GM12891 (cell line): ENCODE results near the gene PLGRKT.
"Not testable (repeated sequence)": the region's sequence is repeated elsewhere in the genome, so short reads cannot be mapped to it uniquely, and the experiment has no call there.

Experiments used
- DNase-seq: peaks from one replicate; pipeline ENCODE4 v3.0.0; 2011; ENCODE audit warnings: low spot score; ENCODE audit not compliant: insufficient read length
- FAIRE-seq: peaks from 2 replicates; lab custom pipeline; 2011; peaks lifted over from hg19 to GRCh38; lab: Jason Lieb, UNC
- PAX5 ChIP-seq: IDR thresholded peaks from 2 replicates; pipeline ENCODE4 v1.6.1; 2011; ENCODE audit warnings: low read length, moderate library complexity, mild to moderate bottlenecking; ENCODE audit not compliant: insufficient read depth, severe bottlenecking
- POLR2A ChIP-seq: IDR thresholded peaks from 2 replicates; pipeline ENCODE4 v1.6.1; 2011; ENCODE audit warnings: low read depth, low read length, control low read depth
- POLR2AphosphoS5 ChIP-seq: IDR thresholded peaks from 2 replicates; pipeline ENCODE4 v1.6.1; 2011; ENCODE audit warnings: low read depth, low read length, control low read depth
- POU2F2 ChIP-seq: IDR thresholded peaks from 2 replicates; pipeline ENCODE4 v1.6.1; 2011; ENCODE audit warnings: low read depth, mild to moderate bottlenecking, control low read depth, low read length, moderate library complexity
- SPI1 ChIP-seq: IDR thresholded peaks from 2 replicates; pipeline ENCODE4 v1.6.1; 2011; ENCODE audit warnings: low read depth, low read length, control low read depth
- TAF1 ChIP-seq: IDR thresholded peaks from 2 replicates; pipeline ENCODE4 v1.6.1; 2011; ENCODE audit warnings: low read depth, low read length, control low read depth

PLGRKT gene

DNA sequence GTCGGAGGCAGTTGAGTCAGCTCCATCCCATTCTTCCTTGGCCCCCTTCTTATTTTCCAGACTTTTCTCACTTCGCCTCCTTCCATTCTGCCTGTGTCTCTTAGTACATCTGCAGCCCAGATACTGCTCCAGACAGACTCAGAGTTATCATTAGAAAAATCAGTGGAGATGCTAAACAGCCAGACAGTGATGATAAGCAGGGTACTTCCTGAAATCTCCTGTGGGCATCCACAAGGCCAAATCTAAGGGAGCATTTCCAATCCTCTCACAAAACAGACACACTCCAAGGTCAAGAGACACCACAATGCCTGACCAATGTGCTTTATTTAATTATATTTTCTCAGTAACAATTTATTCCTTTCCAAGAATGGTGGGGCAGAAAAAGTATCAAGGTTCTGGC is 83.5 kb downstream of the PLGRKT start:
- TF ChIP-seq POLR2A (no peak), PAX5 (no peak), POU2F2 (no peak), TAF1 (no peak), POLR2AphosphoS5 (no peak), SPI1 (no peak)
- DNase-seq (no peak), FAIRE-seq (no peak)

DNA sequence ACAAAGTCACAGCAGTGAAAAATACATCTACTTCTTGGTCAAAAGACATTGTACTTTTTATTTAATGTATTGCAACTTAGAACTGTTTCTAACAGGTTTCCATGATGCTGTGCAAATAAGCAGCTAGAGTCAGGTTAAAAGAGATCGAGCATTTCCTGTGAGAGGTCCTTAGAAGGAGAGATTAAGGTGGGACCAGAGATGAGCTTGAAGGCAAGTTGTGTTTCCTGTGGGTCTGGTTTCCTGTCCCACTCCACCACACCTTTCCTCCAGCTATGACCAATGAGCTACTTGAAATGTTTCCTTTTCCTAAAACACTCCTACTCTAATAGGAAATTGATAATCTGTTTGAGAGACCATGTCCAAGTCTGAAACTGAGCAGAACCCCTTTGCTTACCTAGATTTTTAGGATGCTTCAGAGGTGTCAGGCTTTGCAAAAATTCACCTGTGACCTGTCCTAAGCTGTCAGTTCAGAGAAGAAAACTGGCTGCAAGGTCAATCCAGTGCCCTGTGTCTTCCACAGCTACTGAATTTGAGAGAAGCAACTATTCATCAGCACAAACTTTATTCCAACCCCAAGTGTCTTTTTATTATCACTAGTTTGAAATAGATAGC is 85.0 kb downstream of the PLGRKT start:
- DNase-seq = no peak
- no peak for FAIRE-seq
- TF ChIP-seq POLR2AphosphoS5 (no peak), POU2F2 (no peak), SPI1 (no peak), POLR2A (no peak), TAF1 (no peak), PAX5 (no peak)

DNA sequence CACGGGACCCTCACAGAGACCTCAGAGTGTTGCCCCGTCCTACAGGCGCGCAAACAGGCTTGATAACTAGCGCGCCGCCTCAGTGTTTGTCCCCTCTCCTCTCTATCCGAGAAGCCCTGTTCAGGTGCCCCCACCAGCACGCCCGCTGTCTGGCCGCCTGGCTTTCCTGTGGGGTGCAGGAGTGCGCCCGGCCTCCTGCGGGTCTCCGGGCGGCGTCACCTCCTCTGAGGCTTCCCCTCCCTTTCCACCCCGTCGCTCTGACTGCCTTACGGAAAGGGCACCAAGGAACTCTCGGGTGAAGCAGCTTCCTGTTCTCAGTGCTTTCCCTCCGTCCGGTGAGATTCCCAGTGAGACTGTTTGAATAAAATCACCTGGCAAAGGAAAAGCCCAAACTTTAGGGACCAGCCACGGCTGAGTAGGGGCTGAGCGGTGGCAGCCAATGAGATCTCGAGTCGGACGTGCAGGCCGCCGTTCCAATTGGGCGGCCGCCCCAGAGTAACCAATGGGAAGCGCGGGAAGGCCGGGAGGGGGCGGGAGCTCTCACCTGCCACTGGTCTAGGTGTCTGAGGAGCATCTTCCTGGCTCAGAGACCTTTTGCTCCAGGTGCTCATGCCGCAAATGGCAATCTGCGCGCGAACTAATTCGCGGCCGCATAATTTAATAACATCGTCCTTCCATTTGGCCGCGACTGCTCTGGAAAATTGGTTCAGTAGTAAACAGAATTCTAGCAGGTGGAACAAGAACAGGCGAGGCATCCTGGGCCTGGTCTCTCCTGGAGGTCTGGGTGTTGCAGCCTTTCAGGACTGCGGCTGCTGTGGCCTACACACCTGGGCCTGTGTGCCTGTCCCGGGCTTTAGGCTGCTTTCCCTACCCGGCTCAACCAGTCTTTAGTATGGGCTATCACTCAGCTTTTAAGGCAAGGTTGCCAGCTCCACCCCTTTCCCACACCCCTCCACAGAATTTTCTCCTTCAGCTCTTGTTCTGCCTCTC is 98.4 kb downstream of the PLGRKT start, which contains the start of gene RLN1:
Gene RLN1, minus strand, starts transcription at position 885 of the 990 bp plus-strand sequence. Its CDS starts 130 bp downstream, at position 755.
- FAIRE-seq = peak; percentile 100
- not testable (repeated sequence) for DNase-seq

DNA sequence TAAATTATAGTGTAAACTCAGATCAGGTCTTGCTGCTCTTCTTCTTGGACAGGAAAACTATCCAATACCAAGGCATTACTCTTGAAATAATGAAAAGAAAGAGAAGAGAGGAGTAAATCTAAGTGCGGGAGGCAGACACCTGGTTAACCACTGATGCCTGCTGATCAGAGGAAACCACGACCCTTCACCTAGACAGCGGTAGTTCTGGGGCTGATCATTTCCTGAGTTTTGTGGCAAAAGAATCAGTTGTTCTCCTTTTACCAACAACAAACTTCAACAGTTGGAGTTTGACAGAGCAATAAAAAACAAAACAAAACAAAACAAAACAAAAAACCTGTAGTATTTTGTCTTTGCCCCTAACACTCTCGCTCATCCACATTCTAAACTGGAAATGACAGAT is 101.0 kb downstream of the PLGRKT start:
- TF ChIP-seq POLR2AphosphoS5 (no peak), TAF1 (no peak), POU2F2 (no peak), POLR2A (no peak), PAX5 (no peak), SPI1 (no peak)
- FAIRE-seq (peak; percentile 87), DNase-seq (no peak)

DNA sequence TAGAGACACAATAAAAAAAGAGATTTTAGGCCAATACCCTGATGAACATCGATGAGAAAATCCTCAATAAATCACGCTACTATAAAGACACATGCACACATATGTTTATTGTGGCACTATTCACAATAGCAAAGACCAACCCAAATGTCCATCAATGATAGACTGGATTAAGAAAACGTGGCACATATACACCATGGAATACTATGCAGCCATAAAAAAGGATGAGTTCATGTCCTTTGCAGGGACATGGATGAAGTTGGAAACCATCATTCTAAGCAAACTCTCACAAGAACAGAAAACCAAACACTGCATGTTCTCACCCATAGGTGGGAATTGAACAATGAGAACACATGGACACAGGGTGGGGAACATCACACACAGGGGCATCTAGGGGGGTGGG is 106.4 kb downstream of the PLGRKT start:
- not testable (repeated sequence) for FAIRE-seq, DNase-seq

DNA sequence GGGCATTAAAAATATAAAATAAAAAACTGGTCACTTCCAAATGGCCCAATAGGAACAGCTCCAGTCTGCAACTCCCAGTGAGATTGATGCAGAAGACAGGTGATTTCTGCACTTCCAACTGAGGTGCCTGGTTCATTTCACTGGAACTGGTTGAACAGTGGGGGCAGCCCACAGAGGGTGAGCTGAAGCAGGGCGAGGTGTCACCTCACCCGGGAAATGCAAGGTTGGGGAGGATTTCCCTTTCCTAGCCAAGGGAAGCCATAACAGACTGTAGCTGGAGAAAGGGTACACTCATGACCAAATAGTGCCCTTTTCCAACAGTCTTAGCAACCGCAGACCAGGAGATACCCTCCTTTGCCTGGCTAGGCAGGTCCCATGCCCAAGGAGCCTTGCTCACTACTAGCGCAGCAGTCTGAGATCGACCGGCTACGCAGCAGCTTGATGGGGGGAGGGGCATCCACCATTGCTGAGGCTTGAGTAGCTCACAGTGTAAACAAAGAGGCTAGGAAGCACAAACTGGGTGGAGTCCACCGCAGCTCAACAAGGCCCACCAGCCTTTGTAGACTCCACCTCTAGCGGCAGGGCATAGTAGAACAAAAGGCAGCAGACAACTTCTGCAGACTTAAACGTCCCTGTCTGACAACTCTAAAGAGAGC is 110.7 kb downstream of the PLGRKT start:
- FAIRE-seq (no peak), DNase-seq (no peak)
- TF ChIP-seq PAX5 (no peak), POLR2A (no peak), TAF1 (no peak), POLR2AphosphoS5 (no peak), SPI1 (no peak), POU2F2 (no peak)

DNA sequence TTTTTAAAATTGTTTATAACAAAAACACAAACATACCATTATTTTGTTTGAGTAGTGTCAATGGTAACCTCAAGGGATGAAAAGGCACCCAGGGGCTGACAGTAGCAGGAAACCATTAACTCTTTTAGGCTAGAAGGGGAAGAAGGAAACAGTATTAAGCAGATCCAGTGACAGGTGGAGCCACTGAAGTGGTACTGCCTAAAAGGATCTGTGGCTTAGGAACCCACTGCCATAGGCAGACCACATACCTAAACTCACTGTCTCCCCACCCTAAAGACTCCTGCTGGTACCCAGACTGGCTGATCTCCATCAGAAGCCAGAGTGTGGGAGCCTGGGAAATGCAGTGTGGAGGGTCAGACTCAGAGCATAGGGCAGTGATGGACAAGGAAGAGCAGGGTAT is 111.5 kb downstream of the PLGRKT start:
- DNase-seq = no peak
- TF ChIP-seq TAF1 (no peak), POU2F2 (no peak), POLR2AphosphoS5 (no peak), PAX5 (no peak), SPI1 (no peak), POLR2A (no peak)
- no peak for FAIRE-seq

DNA sequence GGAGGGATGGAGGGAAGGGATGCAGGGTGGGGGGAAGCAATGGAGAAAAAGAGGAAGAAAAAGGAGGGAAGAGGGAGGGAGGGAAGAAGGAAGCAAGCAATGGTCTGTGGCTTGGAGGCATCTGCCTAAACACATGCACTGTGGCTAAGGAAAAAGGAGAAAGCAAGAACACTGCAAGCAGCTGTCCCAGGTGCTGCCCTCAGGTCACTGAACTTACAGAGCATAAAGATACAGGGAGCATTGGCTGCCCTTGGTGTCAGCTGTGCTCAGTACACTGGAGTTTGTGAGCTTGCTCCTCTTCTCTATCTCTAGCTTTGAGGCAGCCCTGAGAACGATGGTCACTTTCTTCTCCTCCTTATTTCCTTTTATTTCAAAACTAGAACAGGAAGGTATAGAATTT is 116.1 kb downstream of the PLGRKT start:
- not testable (repeated sequence) for DNase-seq, FAIRE-seq

DNA sequence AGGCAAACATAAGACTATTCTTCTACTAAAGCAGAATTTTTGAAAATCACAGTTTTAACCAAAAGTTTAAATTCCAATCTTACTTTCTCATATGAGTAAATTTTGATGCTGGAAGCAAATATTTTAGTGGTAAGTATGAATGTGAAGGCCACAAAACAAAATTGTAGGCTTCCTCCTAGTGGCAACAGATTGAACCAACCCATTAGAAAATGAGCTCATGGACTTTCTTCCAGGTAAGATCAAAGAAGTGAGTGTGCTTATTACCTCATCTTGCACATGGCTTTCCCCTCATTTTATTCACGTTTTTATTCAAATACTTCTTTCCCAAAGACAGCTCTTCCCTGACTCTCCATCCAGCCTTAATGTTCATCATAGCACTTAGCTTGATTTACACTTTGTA is 116.7 kb downstream of the PLGRKT start:
- TF ChIP-seq PAX5 (no peak), POLR2AphosphoS5 (no peak), POU2F2 (no peak), TAF1 (no peak), SPI1 (no peak)
- DNase-seq = no peak
- peak; percentile 56 for FAIRE-seq

DNA sequence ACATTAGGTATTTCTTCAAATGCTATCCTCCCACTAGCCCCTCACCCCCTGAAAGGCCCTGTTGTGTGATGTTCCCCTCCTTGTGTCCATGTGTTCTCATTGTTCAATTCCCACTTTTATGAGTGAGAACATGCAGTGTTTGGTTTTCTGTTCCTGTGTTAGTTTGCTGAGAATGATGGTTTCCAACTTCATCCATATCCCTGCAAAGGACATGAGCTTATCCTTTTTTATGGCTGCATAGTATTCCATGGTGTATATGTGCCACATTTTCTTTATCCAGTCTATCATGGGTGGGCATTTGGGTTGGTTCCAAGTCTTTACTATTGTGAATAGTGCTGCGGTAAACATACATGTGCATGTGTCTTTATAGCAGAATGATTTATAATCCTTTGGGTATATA is 121.3 kb downstream of the PLGRKT start:
- FAIRE-seq, DNase-seq: not testable (repeated sequence)
